Astrocyte (in vitro differentiated cells and primary cell): ENCODE results near the gene ALG5. TPM values are rescaled to one million over a fixed set of nuclear protein-coding genes. Genes with fewer than 3 reads are reported as not detected.
A peak's percentile ranks its signal among the peaks of the same experiment; 100 is the strongest.

Source experiments
- DNase-seq: peaks from one replicate; pipeline ENCODE4 v3.0.0-alpha.2; 2010; ENCODE audit warnings: low read depth
- FAIRE-seq: peaks from 2 replicates; lab custom pipeline; 2011; peaks lifted over from hg19 to GRCh38; lab: Jason Lieb, UNC
- H2AFZ ChIP-seq: 2 replicates; pipeline ENCODE4 v1.6.0; 2012; ENCODE audit warnings: low read depth, low read length, inconsistent platforms
- H3K27ac ChIP-seq: 2 replicates; pipeline ENCODE4 v1.5.1; 2011; ENCODE audit warnings: low read depth, low read length, inconsistent platforms
- H3K27me3 ChIP-seq: 2 replicates; pipeline ENCODE4 v1.6.0; 2011; ENCODE audit warnings: low read length, inconsistent platforms; ENCODE audit not compliant: insufficient read depth
- H3K36me3 ChIP-seq: 2 replicates; pipeline ENCODE4 v1.5.1; 2011; ENCODE audit warnings: low read length, inconsistent platforms; ENCODE audit not compliant: insufficient read depth
- H3K4me1 ChIP-seq: 2 replicates; pipeline ENCODE4 v1.5.1; 2011; ENCODE audit warnings: low read length, inconsistent platforms; ENCODE audit not compliant: insufficient read depth
- H3K4me2 ChIP-seq: 2 replicates; pipeline ENCODE4 v1.6.0; 2012; ENCODE audit warnings: low read length, inconsistent platforms
- H3K4me3 ChIP-seq: 2 replicates; pipeline ENCODE4 v1.5.1; 2011; ENCODE audit warnings: low read depth, mild to moderate bottlenecking, low read length, inconsistent platforms; ENCODE audit not compliant: insufficient read depth
- H3K79me2 ChIP-seq: 2 replicates; pipeline ENCODE4 v1.6.0; 2012; ENCODE audit warnings: mild to moderate bottlenecking, low read length, inconsistent platforms; ENCODE audit not compliant: insufficient read depth
- H3K9ac ChIP-seq: 2 replicates; pipeline ENCODE4 v1.6.0; 2012; ENCODE audit warnings: mild to moderate bottlenecking, low read length, inconsistent platforms
- H3K9me3 ChIP-seq: 2 replicates; pipeline ENCODE4 v1.5.1; 2012; ENCODE audit warnings: low read depth, mild to moderate bottlenecking, low read length, inconsistent platforms; ENCODE audit not compliant: insufficient read depth
- H4K20me1 ChIP-seq: 2 replicates; pipeline ENCODE4 v1.6.0; 2012; ENCODE audit warnings: low read length, inconsistent platforms; ENCODE audit not compliant: insufficient read depth
- H3K27ac Mint-ChIP-seq: one replicate; pipeline ENCODE4 v1.8.0; 2021; ENCODE audit warnings: mild to moderate bottlenecking, mixed read lengths; ENCODE audit not compliant: unreplicated experiment
- H3K27me3 Mint-ChIP-seq: one replicate; pipeline ENCODE4 v1.8.0; 2021; ENCODE audit warnings: low read depth, mixed read lengths; ENCODE audit not compliant: unreplicated experiment
- H3K36me3 Mint-ChIP-seq: one replicate; pipeline ENCODE4 v1.8.0; 2021; ENCODE audit warnings: low read depth, mixed read lengths; ENCODE audit not compliant: unreplicated experiment
- H3K4me1 Mint-ChIP-seq: one replicate; pipeline ENCODE4 v1.8.0; 2021; ENCODE audit warnings: low read depth, mixed read lengths; ENCODE audit not compliant: unreplicated experiment
- H3K4me3 Mint-ChIP-seq: one replicate; pipeline ENCODE4 v1.8.0; 2021; ENCODE audit warnings: mild to moderate bottlenecking, moderate library complexity, mixed read lengths; ENCODE audit not compliant: unreplicated experiment
- H3K9me3 Mint-ChIP-seq: one replicate; pipeline ENCODE4 v1.8.0; 2021; ENCODE audit warnings: mild to moderate bottlenecking, mixed read lengths; ENCODE audit not compliant: unreplicated experiment
- CTCF ChIP-seq: IDR thresholded peaks from 2 replicates; pipeline ENCODE4 v1.5.1; 2011; ENCODE audit warnings: low read depth, mild to moderate bottlenecking, inconsistent platforms, low read length, moderate library complexity; ENCODE audit not compliant: insufficient read depth
- EZH2 ChIP-seq: IDR thresholded peaks from 2 replicates; pipeline ENCODE4 v1.6.1; 2012; ENCODE audit warnings: mild to moderate bottlenecking, low read length, inconsistent platforms; ENCODE audit not compliant: insufficient read depth
- total RNA-seq: library from RNA; stranded (reverse); gene quantifications from 2 replicates; pipeline ENCODE4 v1.2.1, GENCODE V29; 2021

The ALG5 gene
- total RNA-seq, 1 donor from 2014 or later, result 26.3 TPM

- Histone ChIP-seq H3K9ac (no peak overlapping the region), H3K4me2 (no peak overlapping the region), H3K27ac (no peak overlapping the region), H3K79me2 (no peaks in the 10 kb centered on the region), H2AFZ (no peak overlapping the region), H3K4me1 (peaks cover 4% of the 10 kb centered on the region), H3K9me3 (no peaks in the 10 kb centered on the region), H3K36me3 (peaks cover 31% of the 10 kb centered on the region), H4K20me1 (no peaks in the 10 kb centered on the region), H3K27me3 (no peaks in the 10 kb centered on the region), H3K4me3 (no peak overlapping the region)
- no peaks in the 10 kb centered on the region for H3K27me3 Mint-ChIP-seq
- no peak for TF ChIP-seq EZH2
- TF ChIP-seq CTCF, result no peak
- peaks cover 2% of the 10 kb centered on the region for H3K4me1 Mint-ChIP-seq
- DNase-seq (peak; percentile 31), FAIRE-seq (no peak)
- no peak overlapping the region for H3K4me3 Mint-ChIP-seq
- H3K36me3 Mint-ChIP-seq, result peaks cover 12% of the 10 kb centered on the region
- H3K27ac Mint-ChIP-seq, result no peak overlapping the region
- no peaks in the 10 kb centered on the region for H3K9me3 Mint-ChIP-seq
These were observed 19.6 kb downstream of the ALG5 start for GRCh38 chr13:36979361-36980050.

- Histone ChIP-seq H3K4me3 (no peak overlapping the region), H3K9me3 (no peaks in the 10 kb centered on the region), H3K4me2 (no peak overlapping the region), H3K9ac (no peak overlapping the region), H3K36me3 (peaks cover 10% of the 10 kb centered on the region), H3K27me3 (no peaks in the 10 kb centered on the region), H4K20me1 (no peaks in the 10 kb centered on the region), H3K27ac (no peak overlapping the region), H3K79me2 (no peaks in the 10 kb centered on the region), H3K4me1 (peaks cover 4% of the 10 kb centered on the region), H2AFZ (no peak overlapping the region)
- FAIRE-seq (no peak), DNase-seq (no peak)
- Mint-ChIP-seq H3K27me3 (no peaks in the 10 kb centered on the region), H3K4me1 (peaks cover 2% of the 10 kb centered on the region), H3K27ac (no peak overlapping the region), H3K36me3 (peaks cover 21% of the 10 kb centered on the region), H3K9me3 (peaks cover 3% of the 10 kb centered on the region), H3K4me3 (no peak overlapping the region)
- TF ChIP-seq CTCF (no peak), EZH2 (no peak)
These were observed 24.0 kb downstream of the ALG5 start for GRCh38 chr13:36975172-36975571.

GRCh38 chr13:36973621-36974295 is 25.4 kb downstream of the ALG5 start:
- H3K27ac ChIP-seq, result no peak overlapping the region
- no peaks in the 10 kb centered on the region for H3K4me1 Mint-ChIP-seq
- H3K4me2 ChIP-seq, result no peak overlapping the region
- H3K36me3 Mint-ChIP-seq, result peaks cover 19% of the 10 kb centered on the region
- H4K20me1 ChIP-seq, result no peaks in the 10 kb centered on the region
- peaks cover 3% of the 10 kb centered on the region for H3K9me3 Mint-ChIP-seq
- no peak overlapping the region for H2AFZ ChIP-seq
- H3K4me1 ChIP-seq, result no peaks in the 10 kb centered on the region
- H3K79me2 ChIP-seq, result no peaks in the 10 kb centered on the region
- DNase-seq, result no peak
- FAIRE-seq, result no peak
- no peak overlapping the region for H3K9ac ChIP-seq
- no peaks in the 10 kb centered on the region for H3K27me3 Mint-ChIP-seq
- no peak overlapping the region for H3K4me3 ChIP-seq
- H3K9me3 ChIP-seq, result no peaks in the 10 kb centered on the region
- TF ChIP-seq CTCF (no peak), EZH2 (no peak)
- H3K27me3 ChIP-seq, result no peaks in the 10 kb centered on the region
- H3K36me3 ChIP-seq, result peaks cover 11% of the 10 kb centered on the region
- no peak overlapping the region for H3K27ac Mint-ChIP-seq
- H3K4me3 Mint-ChIP-seq, result no peak overlapping the region
